Small intestine (tissue), 7 donors: ENCODE results near the gene SSR4. TPM values are rescaled to one million over a fixed set of nuclear protein-coding genes. Genes with fewer than 3 reads are reported as not detected.

Experiments used
- DNase-seq, 2 donors: peaks; one replicate each; pipeline versions ENCODE4 v3.0.0 to v3.0.0-alpha.2; 2013
- FAIRE-seq: peaks from 2 replicates; lab custom pipeline; 2012; peaks lifted over from hg19 to GRCh38; lab: Jason Lieb, UNC
- H3K27ac ChIP-seq, 3 donors: one replicate each; pipeline ENCODE4 v1.5.1; 2013; ENCODE audit warnings: low read length in 2 of 3, mild to moderate bottlenecking in 2 of 3, control low read depth in 1 of 3, inconsistent platforms in 1 of 3, low read depth in 1 of 3, moderate library complexity in 1 of 3
- H3K27me3 ChIP-seq, 3 donors: one replicate each; pipeline ENCODE4 v1.6.1; 2013; ENCODE audit warnings: low read length in 3 of 3, inconsistent platforms in 1 of 3; ENCODE audit not compliant: control insufficient read depth in 3 of 3, insufficient read depth in 3 of 3
- H3K36me3 ChIP-seq, 3 donors: one replicate each; pipeline ENCODE4 v1.6.1; 2013; ENCODE audit warnings: low read length in 3 of 3, inconsistent platforms in 1 of 3, low read depth in 1 of 3, mild to moderate bottlenecking in 1 of 3, moderate library complexity in 1 of 3; ENCODE audit not compliant: control insufficient read depth in 3 of 3, insufficient read depth in 2 of 3
- H3K4me1 ChIP-seq, 3 donors: one replicate each; pipeline ENCODE4 v1.6.1; 2013; ENCODE audit warnings: low read length in 2 of 3, inconsistent platforms in 1 of 3, low read depth in 1 of 3, mild to moderate bottlenecking in 1 of 3, moderate library complexity in 1 of 3; ENCODE audit not compliant: control insufficient read depth in 3 of 3, insufficient read depth in 2 of 3
- H3K4me3 ChIP-seq, 3 donors: one replicate each; pipeline ENCODE4 v1.5.1; 2013; ENCODE audit warnings: low read length in 3 of 3, control low read depth in 1 of 3, inconsistent platforms in 1 of 3, low read depth in 1 of 3, mild to moderate bottlenecking in 1 of 3, moderate library complexity in 1 of 3
- H3K9me3 ChIP-seq, 2 donors: one replicate each; pipeline ENCODE4 v1.6.1; 2013; ENCODE audit warnings: low read depth in 1 of 2, low read length in 1 of 2; ENCODE audit not compliant: control insufficient read depth in 2 of 2, insufficient read depth in 1 of 2
- WGBS, 3 donors: extraction: QIAGEN DNeasy Blood & Tissue Kit; methylation state at CpG; one replicate each; pipeline ENCODE4 v1.1.7; 2013; 5-methylcytosine and 5-hydroxymethylcytosine counted together
- polyA plus RNA-seq, 4 donors: library from polyadenylated mRNA; stranded (reverse) in 3 of 4; unstranded in 1 of 4; fragments of 200-250 nt in 3 of 4; fragments of 120-200 nt in 1 of 4; gene quantifications; one replicate each; pipeline versions ENCODE4 v1.2.1 to v1.2.3, GENCODE V29; 2013
- donor health status: healthy with polysubstance abuse.
- donor health status: control.
- donor health status: control.
- donor health status: Bipolar disorder and iron deficiency.
- donor health status: healthy.

The SSR4 gene
- polyA plus RNA-seq, 4 donors, result 288 to 694 (median 446) TPM

DNA sequence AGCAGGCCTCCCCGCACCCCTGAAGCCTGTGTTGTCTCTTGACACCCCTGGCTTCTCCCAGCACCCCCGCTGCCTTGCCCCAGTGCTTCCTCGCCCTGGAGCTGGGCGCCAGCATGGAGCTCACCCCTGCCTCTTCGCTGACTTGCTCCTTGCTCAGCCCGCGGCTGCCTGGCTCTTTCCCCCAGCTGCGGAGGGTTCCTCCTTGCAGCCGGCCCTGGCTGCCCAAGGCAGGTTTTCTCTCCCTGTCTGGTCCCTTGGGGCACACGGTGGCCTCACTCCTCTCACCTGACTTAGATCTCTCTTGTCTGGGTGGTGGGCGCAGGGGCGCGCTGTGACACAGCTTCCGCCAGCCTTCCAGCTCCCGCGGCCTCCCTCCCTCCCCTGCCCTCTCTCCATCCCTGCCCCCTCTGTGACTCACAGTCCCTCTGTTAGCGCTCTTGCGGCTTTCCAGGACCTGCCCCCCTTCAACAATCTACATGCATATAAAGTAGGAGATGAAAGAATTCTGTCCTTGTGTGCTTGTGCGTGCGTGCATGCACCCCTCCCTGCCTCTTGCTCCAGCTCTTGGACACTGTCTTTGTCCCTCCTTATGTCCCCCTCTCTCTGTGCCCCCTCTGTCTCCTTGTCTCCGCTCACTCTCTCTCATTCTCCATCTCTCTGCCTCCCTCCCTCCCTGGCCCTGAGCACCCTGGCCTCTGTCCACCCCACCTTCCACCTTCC, 28.2 kb upstream of the SSR4 start:
- 29 to 55% (median 41%) methylated on average over 20 to 21 of the region's 21 CpGs for WGBS, 3 donors
- FAIRE-seq, result no peak
- H3K27me3 ChIP-seq, result no peaks in the 10 kb centered on the region
- H3K4me3 ChIP-seq, result no peak overlapping the region
- H3K9me3 ChIP-seq, result no peaks in the 10 kb centered on the region
- H3K36me3 ChIP-seq, result no peaks in the 10 kb centered on the region
- H3K27ac ChIP-seq, result peak overlapping the region in 1 of 3 donors; percentile 38
- DNase-seq, result peak in 1 of 2 donors; percentile 24
- no peaks in the 10 kb centered on the region for H3K4me1 ChIP-seq

DNA sequence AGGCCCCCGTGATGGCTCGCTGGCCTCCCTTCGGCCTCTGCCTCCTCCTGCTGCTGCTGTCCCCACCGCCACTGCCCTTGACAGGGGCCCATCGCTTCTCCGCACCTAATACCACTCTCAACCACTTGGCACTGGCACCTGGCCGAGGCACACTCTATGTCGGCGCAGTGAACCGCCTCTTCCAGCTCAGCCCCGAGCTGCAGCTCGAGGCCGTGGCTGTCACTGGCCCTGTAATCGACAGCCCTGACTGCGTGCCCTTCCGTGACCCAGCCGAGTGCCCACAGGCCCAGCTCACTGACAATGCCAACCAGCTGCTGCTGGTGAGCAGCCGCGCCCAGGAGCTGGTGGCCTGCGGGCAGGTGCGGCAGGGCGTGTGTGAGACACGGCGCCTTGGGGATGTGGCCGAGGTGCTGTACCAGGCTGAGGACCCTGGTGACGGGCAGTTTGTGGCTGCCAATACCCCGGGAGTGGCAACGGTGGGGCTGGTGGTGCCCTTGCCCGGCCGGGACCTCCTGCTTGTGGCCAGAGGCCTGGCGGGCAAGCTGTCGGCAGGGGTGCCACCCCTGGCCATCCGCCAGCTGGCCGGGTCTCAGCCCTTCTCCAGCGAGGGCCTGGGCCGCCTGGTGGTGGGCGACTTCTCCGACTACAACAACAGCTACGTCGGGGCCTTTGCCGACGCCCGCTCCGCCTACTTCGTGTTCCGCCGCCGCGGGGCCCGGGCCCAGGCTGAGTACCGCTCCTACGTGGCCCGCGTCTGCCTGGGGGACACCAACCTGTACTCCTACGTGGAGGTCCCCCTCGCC, 27.4 kb upstream of the SSR4 start:
- WGBS, 3 donors, result 62 to 86% (median 80%) methylated on average over 16 to 56 of the region's 56 CpGs
- no peaks in the 10 kb centered on the region for H3K36me3 ChIP-seq
- H3K27ac ChIP-seq, result no peak overlapping the region
- no peaks in the 10 kb centered on the region for H3K27me3 ChIP-seq
- no peak overlapping the region for H3K4me3 ChIP-seq
- H3K4me1 ChIP-seq, result no peaks in the 10 kb centered on the region
- no peak for DNase-seq
- FAIRE-seq, result no peak
- H3K9me3 ChIP-seq, result no peaks in the 10 kb centered on the region

DNA sequence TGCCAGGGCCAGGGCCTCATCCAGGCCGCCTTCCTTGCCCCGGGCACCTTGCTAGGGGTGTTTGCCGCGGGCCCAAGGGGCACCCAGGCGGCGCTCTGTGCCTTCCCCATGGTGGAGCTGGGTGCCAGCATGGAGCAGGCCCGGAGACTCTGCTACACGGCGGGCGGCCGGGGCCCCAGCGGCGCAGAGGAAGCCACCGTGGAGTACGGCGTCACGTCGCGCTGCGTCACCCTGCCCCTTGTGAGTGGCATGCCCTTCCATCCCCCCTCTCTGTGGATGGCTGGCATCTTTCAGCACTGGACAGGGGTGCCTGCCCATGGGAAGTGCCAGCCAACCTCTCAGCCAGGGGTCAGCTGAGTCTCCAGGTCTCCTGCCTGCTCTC, 26.8 kb upstream of the SSR4 start:
- Histone ChIP-seq H3K27me3 (no peaks in the 10 kb centered on the region), H3K27ac (no peak overlapping the region), H3K9me3 (no peaks in the 10 kb centered on the region), H3K4me3 (no peak overlapping the region), H3K36me3 (no peaks in the 10 kb centered on the region), H3K4me1 (no peaks in the 10 kb centered on the region)
- WGBS, 3 donors, result 95 to 97% (median 95%) methylated on average over 10 to 20 of the region's 20 CpGs
- no peak for FAIRE-seq
- DNase-seq, result no peak

DNA sequence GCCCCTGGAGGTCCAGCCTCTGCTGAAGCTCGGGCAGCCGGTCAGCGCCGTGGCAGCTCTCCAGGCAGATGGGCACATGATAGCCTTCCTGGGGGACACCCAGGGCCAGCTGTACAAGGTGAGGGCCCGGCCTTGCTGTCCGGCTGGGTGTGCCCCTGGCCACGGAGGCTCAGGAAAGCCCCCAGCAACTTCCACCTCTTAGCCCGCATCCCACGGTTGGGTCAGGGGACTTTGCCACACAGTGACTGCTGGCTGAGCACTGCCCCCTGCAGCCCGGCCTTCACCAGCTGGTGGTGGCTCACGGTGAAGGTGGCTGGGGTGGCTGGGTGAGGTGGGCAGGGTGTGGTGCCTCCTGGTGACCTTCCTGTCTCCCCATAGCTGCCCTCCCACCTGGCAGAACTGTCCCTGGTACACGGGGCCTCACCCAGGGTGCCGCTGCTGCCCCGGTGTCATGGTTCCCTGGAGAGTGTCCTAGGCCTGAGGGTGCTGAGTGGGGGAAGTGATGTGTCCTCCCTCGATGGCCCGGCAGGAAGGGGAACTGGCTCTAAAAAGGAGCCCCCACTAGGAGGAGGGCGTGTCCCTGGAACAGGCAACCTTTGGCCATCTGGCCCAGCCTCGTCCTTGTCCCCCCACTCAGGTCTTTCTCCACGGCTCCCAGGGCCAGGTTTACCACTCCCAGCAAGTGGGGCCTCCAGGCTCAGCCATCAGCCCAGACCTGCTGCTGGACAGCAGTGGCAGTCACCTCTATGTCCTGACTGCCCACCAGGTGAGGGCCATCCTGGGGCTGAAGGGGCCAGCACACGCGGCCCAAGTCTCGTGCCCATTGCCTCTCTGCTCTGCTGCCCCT, 25.9 kb upstream of the SSR4 start:
- FAIRE-seq (no peak), DNase-seq (no peak)
- WGBS, 3 donors, result 62 to 76% (median 69%) methylated on average over 17 to 22 of the region's 22 CpGs
- Histone ChIP-seq H3K27ac (no peak overlapping the region), H3K4me3 (no peak overlapping the region), H3K36me3 (no peaks in the 10 kb centered on the region), H3K9me3 (no peaks in the 10 kb centered on the region), H3K4me1 (no peaks in the 10 kb centered on the region), H3K27me3 (no peaks in the 10 kb centered on the region)

DNA sequence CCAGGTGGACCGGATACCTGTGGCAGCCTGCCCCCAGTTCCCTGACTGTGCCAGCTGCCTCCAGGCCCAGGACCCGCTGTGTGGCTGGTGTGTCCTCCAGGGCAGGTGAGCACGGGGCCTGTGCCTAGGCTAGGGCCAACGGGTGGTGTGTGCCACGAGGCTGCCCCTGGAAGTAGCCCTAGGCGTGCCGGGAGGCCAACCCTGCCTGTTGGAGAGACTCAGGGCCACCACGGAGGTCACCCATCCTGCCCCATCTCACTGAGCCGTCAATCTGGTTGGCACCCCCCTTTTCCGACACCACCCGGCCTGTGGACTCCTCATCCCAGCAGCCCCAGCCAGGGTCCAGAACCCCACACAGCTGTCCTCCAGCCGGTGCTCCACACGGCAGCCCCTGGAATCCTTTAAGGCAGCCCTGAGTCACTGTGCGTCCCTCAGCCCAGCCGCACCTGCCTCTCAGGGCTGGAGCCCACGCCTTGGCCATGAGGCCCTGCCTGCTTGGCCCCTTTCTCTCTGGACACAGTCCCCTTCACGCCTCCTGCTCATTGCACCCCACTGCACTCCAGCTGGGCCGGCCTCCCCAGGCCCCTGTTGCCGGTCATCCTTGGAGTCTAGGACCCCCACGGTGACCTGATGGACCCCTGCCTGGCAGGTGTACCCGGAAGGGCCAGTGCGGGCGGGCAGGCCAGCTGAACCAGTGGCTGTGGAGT, 25.2 kb upstream of the SSR4 start:
- no peak for FAIRE-seq
- H3K27ac ChIP-seq, result no peak overlapping the region
- no peak overlapping the region for H3K4me3 ChIP-seq
- no peaks in the 10 kb centered on the region for H3K27me3 ChIP-seq
- no peaks in the 10 kb centered on the region for H3K36me3 ChIP-seq
- 86 to 90% (median 88%) methylated on average over 18 to 23 of the region's 23 CpGs for WGBS, 3 donors
- H3K4me1 ChIP-seq, result no peaks in the 10 kb centered on the region
- no peaks in the 10 kb centered on the region for H3K9me3 ChIP-seq
- no peak for DNase-seq

DNA sequence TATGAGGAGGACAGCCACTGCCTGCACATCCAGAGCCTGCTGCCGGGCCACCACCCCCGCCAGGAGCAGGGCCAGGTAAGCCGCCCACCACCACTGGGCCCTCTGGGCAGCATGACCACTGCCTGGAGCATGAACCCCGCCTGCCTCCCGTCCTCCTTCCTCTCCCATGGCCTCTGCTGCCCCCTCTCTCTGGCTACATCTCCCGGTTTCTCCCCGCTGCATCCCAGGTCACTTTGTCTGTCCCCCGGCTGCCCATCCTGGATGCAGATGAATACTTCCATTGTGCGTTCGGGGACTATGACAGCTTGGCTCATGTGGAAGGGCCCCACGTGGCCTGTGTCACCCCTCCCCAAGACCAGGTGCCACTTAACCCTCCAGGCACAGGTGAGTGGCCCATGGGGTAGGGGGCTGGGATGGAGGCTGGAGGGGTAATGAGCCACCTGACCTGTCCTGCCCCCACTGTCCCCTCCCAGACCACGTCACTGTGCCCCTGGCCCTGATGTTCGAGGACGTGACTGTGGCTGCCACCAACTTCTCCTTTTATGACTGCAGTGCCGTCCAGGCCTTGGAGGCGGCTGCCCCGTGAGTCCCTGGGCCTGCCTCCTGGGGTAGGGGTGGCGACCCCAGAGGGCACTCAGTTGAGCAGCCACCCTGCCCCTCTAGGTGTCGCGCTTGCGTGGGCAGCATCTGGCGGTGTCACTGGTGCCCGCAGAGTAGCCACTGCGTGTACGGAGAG, 24.4 kb upstream of the SSR4 start:
- 81 to 89% (median 86%) methylated on average over 20 to 24 of the region's 25 CpGs for WGBS, 3 donors
- H3K27me3 ChIP-seq, result no peaks in the 10 kb centered on the region
- no peak overlapping the region for H3K4me3 ChIP-seq
- DNase-seq, result no peak
- H3K36me3 ChIP-seq, result no peaks in the 10 kb centered on the region
- H3K27ac ChIP-seq, result no peak overlapping the region
- H3K4me1 ChIP-seq, result no peaks in the 10 kb centered on the region
- H3K9me3 ChIP-seq, result no peaks in the 10 kb centered on the region
- no peak for FAIRE-seq

DNA sequence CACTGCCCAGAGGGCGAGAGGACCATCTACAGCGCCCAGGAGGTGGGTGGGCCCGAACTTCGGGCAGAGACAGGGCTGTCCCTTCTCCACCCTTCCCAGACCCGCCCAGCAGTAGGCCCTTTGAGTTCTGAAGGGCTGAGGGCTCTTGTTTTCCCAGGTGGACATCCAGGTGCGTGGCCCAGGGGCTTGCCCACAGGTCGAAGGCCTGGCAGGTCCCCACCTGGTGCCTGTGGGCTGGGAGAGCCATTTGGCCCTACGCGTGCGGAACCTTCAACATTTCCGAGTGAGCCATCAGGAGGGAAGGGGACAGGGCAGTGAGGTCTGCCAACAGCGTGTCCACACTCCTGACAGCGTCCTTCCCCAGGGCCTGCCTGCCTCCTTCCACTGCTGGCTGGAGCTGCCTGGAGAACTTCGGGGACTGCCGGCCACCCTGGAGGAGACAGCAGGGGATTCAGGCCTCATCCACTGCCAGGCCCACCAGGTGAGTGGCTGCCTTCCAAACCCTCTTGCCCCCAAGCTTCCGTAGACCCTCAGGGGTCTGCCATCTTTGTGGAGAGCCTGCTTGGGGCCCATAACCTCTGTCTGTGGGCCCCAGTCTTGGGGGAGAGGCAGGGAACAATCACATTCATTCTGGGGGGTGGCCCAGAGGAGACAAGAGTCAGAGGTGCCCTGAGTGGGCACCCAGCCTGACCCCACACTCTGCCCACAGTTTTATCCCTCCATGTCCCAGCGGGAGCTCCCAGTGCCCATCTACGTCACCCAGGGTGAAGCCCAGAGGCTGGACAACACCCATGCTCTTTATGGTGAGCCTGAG, 23.7 kb upstream of the SSR4 start:
- H3K4me3 ChIP-seq, result no peak overlapping the region
- no peak overlapping the region for H3K27ac ChIP-seq
- no peaks in the 10 kb centered on the region for H3K36me3 ChIP-seq
- no peaks in the 10 kb centered on the region for H3K9me3 ChIP-seq
- H3K27me3 ChIP-seq, result no peaks in the 10 kb centered on the region
- no peak for FAIRE-seq
- WGBS, 3 donors, result 91 to 94% (median 92%) methylated on average over 14 to 18 of the region's 18 CpGs
- no peaks in the 10 kb centered on the region for H3K4me1 ChIP-seq
- no peak for DNase-seq
